ENCODE results near the gene SMTN.
"Not testable (repeated sequence)": the region's sequence is repeated elsewhere in the genome, so short reads cannot be mapped to it uniquely, and the experiment has no call there.

Gene SMTN

GRCh38 chr22:31073545-31074145 lies 7.5 kb upstream of the SMTN start:
- FAIRE-seq, result not testable (repeated sequence)

GRCh38 chr22:31075961-31076360 lies 5.2 kb upstream of the SMTN start:
- FAIRE-seq, result no peak

- FAIRE-seq, result no peak
Measured at GRCh38 chr22:31077681-31078080, 3.4 kb upstream of the SMTN start.

GRCh38 chr22:31078389-31078788 lies 2.7 kb upstream of the SMTN start:
- not testable (repeated sequence) for FAIRE-seq

- FAIRE-seq, result no peak
Measured at GRCh38 chr22:31079095-31079642, 1.9 kb upstream of the SMTN start.

GRCh38 chr22:31080164-31080847 lies 812 bp upstream of the SMTN start:
- no peak for FAIRE-seq

GRCh38 chr22:31081963-31082605 lies 966 bp downstream of the SMTN start:
- no peak for FAIRE-seq

GRCh38 chr22:31082606-31083376 lies 1.7 kb downstream of the SMTN start:
- FAIRE-seq, result no peak

GRCh38 chr22:31083377-31083768 lies 2.3 kb downstream of the SMTN start:
- FAIRE-seq, result no peak

GRCh38 chr22:31083923-31084810 lies 3.0 kb downstream of the SMTN start:
- no peak for FAIRE-seq

- no peak for FAIRE-seq
Measured at GRCh38 chr22:31084811-31085492, 3.8 kb downstream of the SMTN start.

- no peak for FAIRE-seq
Measured at GRCh38 chr22:31085493-31085824, 4.3 kb downstream of the SMTN start.

GRCh38 chr22:31085928-31086327 lies 4.8 kb downstream of the SMTN start:
- FAIRE-seq, result no peak

- no peak for FAIRE-seq
Measured at GRCh38 chr22:31086703-31087330, 5.7 kb downstream of the SMTN start.

GRCh38 chr22:31087744-31088215 lies 6.7 kb downstream of the SMTN start:
- no peak for FAIRE-seq

GRCh38 chr22:31088233-31088986 lies 7.3 kb downstream of the SMTN start:
- no peak for FAIRE-seq

- no peak for FAIRE-seq
Measured at GRCh38 chr22:31089160-31090100, 8.3 kb downstream of the SMTN start.

- no peak for FAIRE-seq
Measured at GRCh38 chr22:31090217-31091085, 9.3 kb downstream of the SMTN start.
